BE2C (cell line): Measurements from ENCODE around the gene APLP2.

Source experiments
- DNase-seq: peaks from one replicate; pipeline ENCODE4 v3.0.0-alpha.2; 2020
- H3K27me3 ChIP-seq: fragments of 250-450 bp; sonication (Bioruptor Pico); 2 replicates; pipeline ENCODE4 v1.5.1; 2020; ENCODE audit warnings: mild to moderate bottlenecking
- H3K36me3 ChIP-seq: fragments of 250-450 bp; sonication (Bioruptor Pico); 2 replicates; pipeline ENCODE4 v1.5.1; 2020; ENCODE audit warnings: mild to moderate bottlenecking
- H3K4me1 ChIP-seq: fragments of 250-450 bp; sonication (Bioruptor Pico); 2 replicates; pipeline ENCODE4 v1.5.1; 2020
- H3K4me3 ChIP-seq: 2 replicates; pipeline ENCODE4 v1.5.1; 2011; ENCODE audit warnings: low read depth, low read length
- H3K9me3 ChIP-seq: fragments of 250-450 bp; sonication (Bioruptor Pico); 2 replicates; pipeline ENCODE4 v1.5.1; 2020
- TF ChIP-seq, protein P1 (sequence below): IDR thresholded peaks from 2 replicates; pipeline ENCODE4 v1.5.1; 2012; ENCODE audit warnings: mild to moderate bottlenecking, low read depth, low read length

Gene APLP2

GRCh38 chr11:130061017-130061416 lies 8.7 kb upstream of the APLP2 start:
- H3K27me3 ChIP-seq = peaks cover 6% of the 10 kb centered on the region; the same call in 1 of the 2 replicates
- H3K9me3 ChIP-seq = no peaks in the 10 kb centered on the region
- DNase-seq = no peak
- no peak overlapping the region for H3K4me3 ChIP-seq
- H3K4me1 ChIP-seq = no peaks in the 10 kb centered on the region
- no peaks in the 10 kb centered on the region for H3K36me3 ChIP-seq
- TF ChIP-seq, protein P1, sequence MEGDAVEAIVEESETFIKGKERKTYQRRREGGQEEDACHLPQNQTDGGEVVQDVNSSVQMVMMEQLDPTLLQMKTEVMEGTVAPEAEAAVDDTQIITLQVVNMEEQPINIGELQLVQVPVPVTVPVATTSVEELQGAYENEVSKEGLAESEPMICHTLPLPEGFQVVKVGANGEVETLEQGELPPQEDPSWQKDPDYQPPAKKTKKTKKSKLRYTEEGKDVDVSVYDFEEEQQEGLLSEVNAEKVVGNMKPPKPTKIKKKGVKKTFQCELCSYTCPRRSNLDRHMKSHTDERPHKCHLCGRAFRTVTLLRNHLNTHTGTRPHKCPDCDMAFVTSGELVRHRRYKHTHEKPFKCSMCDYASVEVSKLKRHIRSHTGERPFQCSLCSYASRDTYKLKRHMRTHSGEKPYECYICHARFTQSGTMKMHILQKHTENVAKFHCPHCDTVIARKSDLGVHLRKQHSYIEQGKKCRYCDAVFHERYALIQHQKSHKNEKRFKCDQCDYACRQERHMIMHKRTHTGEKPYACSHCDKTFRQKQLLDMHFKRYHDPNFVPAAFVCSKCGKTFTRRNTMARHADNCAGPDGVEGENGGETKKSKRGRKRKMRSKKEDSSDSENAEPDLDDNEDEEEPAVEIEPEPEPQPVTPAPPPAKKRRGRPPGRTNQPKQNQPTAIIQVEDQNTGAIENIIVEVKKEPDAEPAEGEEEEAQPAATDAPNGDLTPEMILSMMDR = no peak

GRCh38 chr11:130062026-130062425 lies 7.7 kb upstream of the APLP2 start:
- no peaks in the 10 kb centered on the region for H3K9me3 ChIP-seq
- TF ChIP-seq, protein P1 = no peak
- no peaks in the 10 kb centered on the region for H3K36me3 ChIP-seq
- H3K4me3 ChIP-seq = no peak overlapping the region
- H3K4me1 ChIP-seq = no peaks in the 10 kb centered on the region
- DNase-seq = no peak
- H3K27me3 ChIP-seq = peaks cover under 1% of the 10 kb centered on the region; the same call in 1 of the 2 replicates

GRCh38 chr11:130063451-130063850 lies 6.2 kb upstream of the APLP2 start:
- TF ChIP-seq, protein P1 = no peak
- no peak for DNase-seq

GRCh38 chr11:130064596-130064995 lies 5.1 kb upstream of the APLP2 start:
- no peaks in the 10 kb centered on the region for H3K9me3 ChIP-seq
- no peak for DNase-seq
- no peaks in the 10 kb centered on the region for H3K27me3 ChIP-seq
- TF ChIP-seq, protein P1 = no peak
- H3K36me3 ChIP-seq = no peaks in the 10 kb centered on the region
- H3K4me1 ChIP-seq = no peaks in the 10 kb centered on the region
- H3K4me3 ChIP-seq = no peak overlapping the region

More at GRCh38 chr11:130063451-130063850, 6.2 kb upstream of the APLP2 start:
- Histone ChIP-seq H3K4me1 (no peaks in the 10 kb centered on the region), H3K9me3 (no peaks in the 10 kb centered on the region), H3K27me3 (no peaks in the 10 kb centered on the region), H3K4me3 (no peak overlapping the region), H3K36me3 (no peaks in the 10 kb centered on the region)

DNA sequence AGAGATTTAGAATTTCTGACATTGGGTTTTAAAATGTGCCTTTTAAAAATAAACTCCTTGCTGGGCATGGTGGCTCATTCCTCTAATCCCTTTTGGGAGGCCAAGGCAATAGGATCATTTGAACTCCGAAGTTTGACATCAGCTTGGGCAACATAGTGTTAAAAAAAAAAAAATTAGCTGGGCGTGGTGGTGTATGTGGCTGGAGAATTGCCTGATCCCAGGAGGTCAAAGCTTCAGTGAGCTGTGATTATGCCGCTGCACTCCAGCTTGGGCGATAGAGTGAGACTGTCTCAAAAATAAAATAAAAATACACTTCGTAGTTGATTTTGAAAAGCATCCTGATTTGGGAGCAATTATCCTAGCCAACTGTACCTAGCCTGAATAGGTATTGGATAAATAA lies 3.4 kb upstream of the APLP2 start:
- no peak overlapping the region for H3K4me3 ChIP-seq
- no peaks in the 10 kb centered on the region for H3K36me3 ChIP-seq
- TF ChIP-seq, protein P1 = no peak
- H3K9me3 ChIP-seq = no peaks in the 10 kb centered on the region
- no peaks in the 10 kb centered on the region for H3K27me3 ChIP-seq
- no peaks in the 10 kb centered on the region for H3K4me1 ChIP-seq
- DNase-seq = no peak

- TF ChIP-seq, protein P1 = no peak
- peak overlapping the region; percentile 77 for H3K4me3 ChIP-seq
- H3K27me3 ChIP-seq = no peaks in the 10 kb centered on the region
- no peaks in the 10 kb centered on the region for H3K36me3 ChIP-seq
- H3K9me3 ChIP-seq = no peaks in the 10 kb centered on the region
- DNase-seq = no peak
- no peaks in the 10 kb centered on the region for H3K4me1 ChIP-seq
Observed at GRCh38 chr11:130068546-130068985, 1.1 kb upstream of the APLP2 start.
